22Rv1 (cell line): ENCODE measurements around the gene COBL.

Experiments
- H3K27ac ChIP-seq: fragments of 450-650 bp; 2 replicates; pipeline ENCODE4 v1.5.1; 2017
- CTCF ChIP-seq: fragments of 450-650 bp; IDR thresholded peaks from 2 replicates; pipeline ENCODE4 v1.5.1; 2017; ENCODE audit warnings: mild to moderate bottlenecking
- ZFX ChIP-seq: fragments of 450-650 bp; IDR thresholded peaks from 2 replicates; pipeline ENCODE4 v1.6.1; 2017; ENCODE audit warnings: antibody characterized with exemption, borderline replicate concordance

COBL gene

GRCh38 chr7:51260516-51260915 is 56.1 kb downstream of the COBL start:
- TF ChIP-seq ZFX, result no peak
- no peak for TF ChIP-seq CTCF
- no peak overlapping the region for H3K27ac ChIP-seq

- TF ChIP-seq ZFX, result no peak
- no peak for TF ChIP-seq CTCF
- H3K27ac ChIP-seq, result no peak overlapping the region
These were observed 56.8 kb downstream of the COBL start for GRCh38 chr7:51259766-51260165.

GRCh38 chr7:51256916-51257315 is 59.7 kb downstream of the COBL start:
- H3K27ac ChIP-seq, result no peak overlapping the region
- TF ChIP-seq CTCF (no peak), ZFX (no peak)

GRCh38 chr7:51256209-51256781 is 60.3 kb downstream of the COBL start:
- TF ChIP-seq CTCF, result no peak
- no peak for TF ChIP-seq ZFX
- H3K27ac ChIP-seq, result no peak overlapping the region

- no peak overlapping the region for H3K27ac ChIP-seq
- TF ChIP-seq ZFX, result no peak
- no peak for TF ChIP-seq CTCF
These were observed 60.9 kb downstream of the COBL start for GRCh38 chr7:51255536-51256208.

GRCh38 chr7:51255036-51255435 is 61.6 kb downstream of the COBL start:
- no peak for TF ChIP-seq CTCF
- no peak for TF ChIP-seq ZFX
- H3K27ac ChIP-seq, result no peak overlapping the region

GRCh38 chr7:51253157-51253556 is 63.5 kb downstream of the COBL start:
- TF ChIP-seq CTCF, result peak; percentile 56
- no peak for TF ChIP-seq ZFX

More at GRCh38 chr7:51253157-51253556, 63.5 kb downstream of the COBL start:
- H3K27ac ChIP-seq, result no peak overlapping the region
